ENCODE results near the gene KPNB1. TPM values are rescaled to one million over a fixed set of nuclear protein-coding genes. Genes with fewer than 3 reads are reported as not detected.

Gene KPNB1
- polyA plus RNA-seq, 5 donors, result 183 to 266 (median 224) TPM

- peak; percentile 32 to 38 for DNase-seq
These were observed 59.3 kb downstream of the KPNB1 start for GRCh38 chr17:47708864-47709541.

- DNase-seq, result no peak
These were observed 59.9 kb downstream of the KPNB1 start for GRCh38 chr17:47709594-47709993.

GRCh38 chr17:47711366-47712099 is 61.8 kb downstream of the KPNB1 start:
- DNase-seq, result no peak

- no peak for DNase-seq
These were observed 62.8 kb downstream of the KPNB1 start for GRCh38 chr17:47712330-47713023.

- DNase-seq, result no peak
These were observed 64.4 kb downstream of the KPNB1 start for GRCh38 chr17:47713980-47714700.

DNA sequence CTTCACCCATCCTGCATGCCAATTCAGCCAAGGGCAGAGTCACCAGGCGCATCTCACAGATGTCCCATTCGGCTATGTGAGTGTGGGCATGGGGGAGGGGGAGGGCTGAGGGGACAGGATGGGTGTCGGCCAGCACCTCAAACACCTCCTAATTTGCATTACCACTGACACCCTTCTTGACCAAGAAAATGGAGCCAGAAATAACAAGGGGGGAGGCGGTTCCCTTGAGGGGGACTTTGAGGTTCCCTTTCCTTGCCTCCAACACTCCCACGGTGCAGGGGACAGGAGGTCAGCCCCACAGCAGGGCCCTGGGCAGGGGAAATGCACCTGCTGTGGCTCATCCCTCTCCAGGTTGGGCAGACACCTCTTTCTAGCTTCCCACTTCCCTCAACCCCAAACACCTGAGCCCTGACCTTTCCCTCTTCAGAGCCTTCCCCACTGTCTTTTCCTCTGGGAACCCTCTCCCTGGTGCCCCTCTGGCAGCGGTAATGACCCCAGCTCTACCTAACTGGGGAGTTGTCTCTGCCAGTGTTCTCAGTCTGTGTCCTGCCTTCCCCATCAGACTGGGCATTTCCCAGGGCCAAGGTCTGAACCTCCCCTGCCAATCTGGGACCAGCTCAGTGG is 65.2 kb downstream of the KPNB1 start:
- DNase-seq, result no peak

DNA sequence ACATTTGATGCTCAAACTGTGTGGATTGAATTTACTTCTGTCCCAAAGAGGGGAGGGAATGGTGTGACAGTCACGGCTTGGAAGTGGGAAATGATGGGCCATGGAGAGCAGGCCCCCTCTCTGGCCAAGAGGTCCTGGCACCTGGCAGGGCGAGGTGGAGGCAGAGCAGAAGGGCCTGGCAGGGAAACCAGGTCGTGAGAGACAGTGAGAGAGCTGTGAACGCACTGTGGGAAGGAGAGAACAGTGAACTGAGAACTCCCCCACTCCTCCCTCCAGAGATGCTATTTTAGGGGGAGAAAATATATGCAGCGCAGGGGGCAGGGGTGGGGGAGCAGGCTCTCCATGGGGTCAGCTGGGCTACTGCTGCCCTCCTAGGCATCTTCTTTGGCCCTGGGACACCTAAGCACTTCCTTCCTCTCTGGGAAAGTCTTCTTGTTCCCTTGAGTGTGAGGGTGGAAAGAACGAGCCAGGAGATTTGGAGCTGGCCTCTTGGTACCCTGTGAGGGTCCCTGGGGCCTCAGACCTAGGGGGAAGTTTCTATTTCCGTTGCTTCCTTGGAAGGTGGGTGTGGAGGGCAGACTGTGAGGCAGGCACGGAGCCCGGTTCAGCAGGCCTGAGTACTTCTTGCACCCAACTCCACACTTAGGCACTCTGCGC is 66.1 kb downstream of the KPNB1 start:
- no peak for DNase-seq

DNA sequence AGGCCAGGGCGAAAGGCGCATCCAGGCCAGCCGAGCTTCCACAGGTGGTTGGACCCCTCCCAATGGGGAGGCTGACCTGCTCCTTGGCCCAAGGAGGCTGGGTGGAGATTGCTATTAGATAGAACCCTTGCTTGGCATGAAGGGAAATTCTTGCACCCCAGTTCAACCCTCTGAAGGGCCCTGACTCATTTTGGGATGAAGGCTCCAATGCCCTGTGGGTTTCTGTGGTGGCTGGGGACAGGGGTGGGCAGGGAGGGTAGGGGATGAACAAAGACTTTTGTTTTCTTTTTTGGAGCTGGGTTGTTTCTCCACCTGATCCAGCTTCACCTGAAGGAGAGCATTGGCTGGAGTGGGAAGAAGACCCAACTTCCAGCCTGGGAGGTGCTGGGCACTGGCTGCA is 66.7 kb downstream of the KPNB1 start:
- no peak for DNase-seq

DNA sequence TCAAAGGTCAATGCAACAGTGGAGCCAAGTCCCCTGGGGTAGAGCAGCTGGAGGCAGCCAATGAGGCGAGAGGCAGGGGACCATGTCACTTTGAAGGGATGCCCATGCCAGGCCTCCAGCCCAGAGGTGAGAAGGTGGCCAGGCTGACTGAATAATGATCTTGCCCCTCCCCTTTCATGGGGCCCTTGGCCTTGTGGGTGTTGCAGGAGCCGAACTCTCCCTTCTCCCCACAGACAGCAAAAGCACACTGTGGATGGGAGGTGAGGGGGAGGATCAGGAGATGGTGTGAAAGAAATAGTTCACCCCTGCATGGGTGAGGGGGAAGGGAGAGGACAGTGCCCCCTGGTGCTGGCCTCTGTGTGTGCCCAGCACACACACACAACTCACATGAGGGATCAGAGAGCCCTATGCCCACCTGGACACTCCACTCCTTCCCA is 67.6 kb downstream of the KPNB1 start:
- no peak for DNase-seq

- no peak for DNase-seq
These were observed 68.4 kb downstream of the KPNB1 start for GRCh38 chr17:47717979-47718621.

DNA sequence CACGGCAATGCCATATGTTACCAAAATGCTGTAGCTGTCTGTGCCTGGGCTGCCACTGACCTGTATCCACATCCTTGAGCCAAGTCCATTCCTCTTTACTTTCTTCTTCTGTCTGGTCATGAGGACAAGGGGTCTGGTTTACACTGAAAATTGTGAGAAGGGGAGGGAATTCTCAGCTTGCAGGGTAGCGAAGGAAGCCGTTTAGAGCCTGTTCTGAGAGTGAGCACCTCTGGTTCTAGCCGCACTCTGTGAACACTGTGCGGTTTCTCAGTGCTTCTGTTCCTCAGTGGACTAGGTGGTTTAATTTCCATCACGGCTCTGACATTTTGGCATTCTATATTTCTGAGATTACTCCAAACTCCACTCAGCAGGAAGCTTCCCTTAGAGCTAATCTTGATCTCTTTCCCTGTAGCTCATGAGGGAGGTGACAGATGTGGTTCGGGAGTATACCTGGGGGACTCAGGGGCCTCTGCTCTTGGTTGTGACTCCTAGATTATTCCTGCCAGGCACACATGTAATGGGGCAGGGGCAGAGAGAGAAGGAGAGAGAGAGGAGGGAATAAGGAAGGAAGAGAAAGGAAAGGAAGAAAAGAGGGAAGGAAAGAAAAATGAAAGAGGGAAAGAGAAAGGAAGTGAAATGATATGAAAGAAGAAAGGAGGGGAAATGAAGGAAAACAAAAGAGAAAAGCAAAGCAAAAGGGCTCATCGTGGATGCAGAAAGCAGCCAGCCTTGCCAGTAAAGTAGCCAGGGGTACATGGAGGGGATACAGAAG is 69.1 kb downstream of the KPNB1 start:
- DNase-seq, result no peak

DNA sequence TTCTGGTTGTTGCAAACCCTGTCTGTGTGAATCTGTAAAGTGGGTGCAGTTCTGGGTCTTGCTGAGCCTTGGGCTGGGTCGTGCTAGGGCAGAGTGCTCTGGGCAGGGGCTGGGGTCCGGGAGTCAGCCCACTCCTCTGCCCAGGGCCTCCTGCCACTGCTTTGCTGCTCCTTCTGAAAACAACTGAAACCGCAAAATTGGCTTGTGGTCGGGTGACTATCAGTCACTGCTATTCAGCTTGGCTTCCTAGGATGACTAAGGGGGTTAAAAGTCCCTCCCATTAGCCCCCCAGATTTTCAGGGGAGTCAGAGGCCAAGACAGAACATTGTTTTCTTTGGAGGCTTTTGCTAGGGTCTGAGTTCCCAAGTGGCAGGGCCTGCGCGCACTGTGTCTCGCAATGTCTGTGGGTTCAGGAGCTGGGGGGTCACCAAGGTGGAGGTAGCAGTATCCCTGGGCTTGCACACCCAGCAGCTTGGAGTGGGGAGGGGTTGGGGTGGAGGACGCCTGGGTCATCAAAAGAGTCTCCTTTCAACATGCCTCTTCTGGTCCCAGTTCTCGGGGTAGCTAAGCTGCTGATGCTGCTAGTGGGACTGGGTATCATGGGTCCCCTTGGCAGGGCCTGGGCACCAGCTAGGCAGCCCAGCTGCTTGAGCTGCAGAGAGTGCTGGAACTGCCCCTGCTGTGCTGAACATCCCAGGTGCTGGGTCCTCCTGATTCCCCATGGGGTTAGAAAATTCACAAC is 69.9 kb downstream of the KPNB1 start:
- DNase-seq, result no peak

DNA sequence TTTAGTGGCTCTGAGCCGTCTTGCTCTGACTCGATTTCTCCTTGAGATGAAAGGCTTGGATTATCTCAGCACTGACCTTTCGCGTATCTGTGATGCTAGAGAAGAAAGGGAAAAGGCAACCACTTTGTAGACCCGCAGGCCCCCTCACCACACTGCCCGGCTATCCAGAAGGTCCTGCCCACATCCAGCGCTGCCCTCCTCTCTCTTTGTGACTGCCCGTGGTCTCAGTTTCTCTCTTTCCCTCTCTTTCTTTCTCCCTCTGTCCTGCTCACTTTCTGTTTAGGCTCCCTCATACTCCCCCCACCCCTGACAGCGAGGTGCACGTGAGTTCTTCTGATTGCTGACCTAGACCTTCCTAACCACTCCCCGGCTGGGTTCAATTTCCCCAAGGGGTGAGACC is 70.5 kb downstream of the KPNB1 start:
- no peak for DNase-seq

- no peak for DNase-seq
These were observed 71.2 kb downstream of the KPNB1 start for GRCh38 chr17:47720754-47721533.

DNA sequence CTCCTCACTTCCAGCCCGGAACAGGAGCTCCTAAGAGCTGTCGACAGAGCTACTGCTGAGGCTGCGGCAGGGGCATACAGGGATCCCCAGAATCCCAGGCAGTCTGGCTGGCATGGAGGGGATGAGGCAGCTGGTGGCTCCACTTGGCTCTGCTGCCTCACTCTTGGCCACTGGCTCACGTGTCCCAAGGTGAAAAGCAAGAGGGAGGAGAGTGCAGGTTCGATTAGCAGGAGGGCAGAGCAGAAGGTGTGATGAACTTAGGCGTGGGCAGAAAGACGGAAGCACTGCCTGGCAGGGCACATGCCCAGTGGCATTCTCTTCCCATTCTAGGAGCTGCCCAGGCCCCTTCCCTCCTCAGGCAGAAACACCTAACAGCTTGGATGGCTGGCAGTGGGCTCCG is 72.0 kb downstream of the KPNB1 start:
- DNase-seq, result no peak

DNA sequence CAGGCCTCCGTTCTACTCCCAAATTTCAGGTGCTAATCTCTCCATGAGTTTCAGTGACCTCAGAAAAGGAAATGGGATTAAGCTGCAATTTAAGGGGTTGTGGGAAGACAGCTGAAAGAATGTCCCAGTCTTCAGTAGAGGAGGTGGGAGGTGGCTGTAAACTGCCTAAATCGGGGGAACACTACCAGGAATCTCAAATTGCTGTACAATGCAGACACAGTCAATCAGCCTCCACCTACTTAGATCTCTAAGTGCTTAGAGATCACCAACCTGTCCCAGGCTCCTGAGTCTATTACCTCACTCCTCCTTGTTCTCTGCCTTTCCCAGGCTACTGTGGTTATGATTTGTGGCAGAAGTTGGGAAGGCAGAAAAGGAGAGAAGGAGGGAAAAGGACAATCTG is 75.0 kb downstream of the KPNB1 start:
- DNase-seq, result no peak

DNA sequence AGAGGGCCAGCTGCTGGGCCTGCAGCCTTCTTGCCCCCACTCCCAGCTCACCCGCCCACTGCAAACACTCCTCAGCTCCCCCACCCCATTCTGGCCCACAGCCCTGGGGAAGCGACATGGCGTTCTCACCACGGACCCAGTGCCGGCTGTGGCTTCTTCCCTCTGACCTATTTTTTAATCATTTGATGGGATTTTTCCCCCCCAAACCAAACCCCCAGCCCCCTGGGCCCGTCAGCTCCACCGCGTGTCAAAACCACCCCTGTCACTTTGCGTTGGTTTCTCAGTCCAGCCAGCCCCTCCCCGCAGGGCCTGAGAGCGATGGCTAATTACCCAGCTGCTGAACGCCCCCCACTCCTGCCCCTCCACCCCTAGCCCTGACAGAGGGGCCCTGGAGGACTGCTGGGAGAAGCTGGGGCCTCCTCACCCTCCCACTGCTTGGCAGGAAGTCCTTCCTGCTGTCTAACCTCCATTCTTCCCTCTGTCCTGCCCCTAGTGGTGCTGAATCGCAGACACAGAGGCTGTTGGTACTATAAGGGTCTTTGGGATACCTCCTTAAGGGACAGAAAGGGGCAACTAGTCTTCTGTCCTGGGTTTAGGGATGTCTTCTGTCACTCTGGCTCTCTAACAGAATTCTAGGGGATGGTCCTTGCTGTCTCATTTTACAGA is 75.9 kb downstream of the KPNB1 start:
- DNase-seq, result no peak

Measured in right lung (tissue), 5 donors.